Measurements from ENCODE around the gene NDUFB8.
A peak's percentile ranks its signal among the peaks of the same experiment; 100 is the strongest.

The NDUFB8 gene

GRCh38 chr10:100544950-100545349 is 15.3 kb upstream of the NDUFB8 start:
- H3K4me1 ChIP-seq (ENCODE audit: control insufficient read depth in 5 of 5, insufficient read depth in 5 of 5, low read length in 5 of 5) = no peaks in the 10 kb centered on the region
- no peak overlapping the region for H3K27ac ChIP-seq (ENCODE audit: low read depth, low read length)
- H3K27me3 ChIP-seq (ENCODE audit: control insufficient read depth in 5 of 5, insufficient read depth in 4 of 5, low read length in 5 of 5) = no peaks in the 10 kb centered on the region
- no peak overlapping the region for H3K9ac ChIP-seq (ENCODE audit: low read length in 5 of 5)
- H3K4me3 ChIP-seq (ENCODE audit: low read depth in 1 of 5, low read length in 5 of 5) = no peak overlapping the region
- H3K36me3 ChIP-seq (ENCODE audit: control insufficient read depth in 5 of 5, insufficient read depth in 5 of 5, low read length in 5 of 5) = peaks cover 36 to 94% (median 89%) of the 10 kb centered on the region in 5 donors
- no peaks in the 10 kb centered on the region for H3K9me3 ChIP-seq (ENCODE audit: control insufficient read depth in 5 of 5, low read length in 5 of 5)

GRCh38 chr10:100537475-100537874 is 7.8 kb upstream of the NDUFB8 start:
- H3K36me3 ChIP-seq (ENCODE audit: control insufficient read depth in 5 of 5, insufficient read depth in 5 of 5, low read length in 5 of 5) = peaks cover 18 to 43% (median 32%) of the 10 kb centered on the region in 5 donors
- no peaks in the 10 kb centered on the region for H3K27me3 ChIP-seq (ENCODE audit: control insufficient read depth in 5 of 5, insufficient read depth in 4 of 5, low read length in 5 of 5)
- H3K27ac ChIP-seq (ENCODE audit: low read depth, low read length) = no peak overlapping the region
- H3K4me1 ChIP-seq (ENCODE audit: control insufficient read depth in 5 of 5, insufficient read depth in 5 of 5, low read length in 5 of 5) = peaks cover 0 to 28% (median 25%) of the 10 kb centered on the region in 5 donors
- H3K4me3 ChIP-seq (ENCODE audit: low read depth in 1 of 5, low read length in 5 of 5) = no peak overlapping the region
- no peak overlapping the region for H3K9ac ChIP-seq (ENCODE audit: low read length in 5 of 5)
- no peaks in the 10 kb centered on the region for H3K9me3 ChIP-seq (ENCODE audit: control insufficient read depth in 5 of 5, low read length in 5 of 5)

GRCh38 chr10:100535715-100536353 is 6.2 kb upstream of the NDUFB8 start, which contains the start of gene HIF1AN:
Gene HIF1AN (plus strand): TSS chr10:100535943. CDS start chr10:100535959, 16 bp downstream.
- no peaks in the 10 kb centered on the region for H3K9me3 ChIP-seq (ENCODE audit: control insufficient read depth in 5 of 5, low read length in 5 of 5)
- H3K27me3 ChIP-seq (ENCODE audit: control insufficient read depth in 5 of 5, insufficient read depth in 4 of 5, low read length in 5 of 5) = no peaks in the 10 kb centered on the region
- peaks cover 0 to 28% (median 25%) of the 10 kb centered on the region in 5 donors for H3K4me1 ChIP-seq (ENCODE audit: control insufficient read depth in 5 of 5, insufficient read depth in 5 of 5, low read length in 5 of 5)
- peaks cover 12 to 31% (median 21%) of the 10 kb centered on the region in 5 donors for H3K36me3 ChIP-seq (ENCODE audit: control insufficient read depth in 5 of 5, insufficient read depth in 5 of 5, low read length in 5 of 5)
- H3K4me3 ChIP-seq (ENCODE audit: low read depth in 1 of 5, low read length in 5 of 5) = peak within 1 kb of the TSS; percentile 81 to 94 (median 83)
- peak within 1 kb of the TSS in 4 of 5 donors; percentile 66 to 92 (median 76) for H3K9ac ChIP-seq (ENCODE audit: low read length in 5 of 5)
- peak within 1 kb of the TSS; percentile 74 for H3K27ac ChIP-seq (ENCODE audit: low read depth, low read length)

- Histone ChIP-seq H3K27me3 (ENCODE audit: control insufficient read depth in 5 of 5, insufficient read depth in 4 of 5, low read length in 5 of 5) (no peaks in the 10 kb centered on the region), H3K9ac (ENCODE audit: low read length in 5 of 5) (peak overlapping the region in 4 of 5 donors; percentile 59 to 92 (median 66)), H3K9me3 (ENCODE audit: control insufficient read depth in 5 of 5, low read length in 5 of 5) (no peaks in the 10 kb centered on the region), H3K4me3 (ENCODE audit: low read depth in 1 of 5, low read length in 5 of 5) (peak overlapping the region; percentile 52 to 90 (median 81)), H3K36me3 (ENCODE audit: control insufficient read depth in 5 of 5, insufficient read depth in 5 of 5, low read length in 5 of 5) (peaks cover 12 to 26% (median 16%) of the 10 kb centered on the region in 5 donors), H3K27ac (ENCODE audit: low read depth, low read length) (peak overlapping the region; percentile 74), H3K4me1 (ENCODE audit: control insufficient read depth in 5 of 5, insufficient read depth in 5 of 5, low read length in 5 of 5) (peaks cover 0 to 28% (median 25%) of the 10 kb centered on the region in 5 donors)
Measured at GRCh38 chr10:100535338-100535714, 5.7 kb upstream of the NDUFB8 start.

DNA sequence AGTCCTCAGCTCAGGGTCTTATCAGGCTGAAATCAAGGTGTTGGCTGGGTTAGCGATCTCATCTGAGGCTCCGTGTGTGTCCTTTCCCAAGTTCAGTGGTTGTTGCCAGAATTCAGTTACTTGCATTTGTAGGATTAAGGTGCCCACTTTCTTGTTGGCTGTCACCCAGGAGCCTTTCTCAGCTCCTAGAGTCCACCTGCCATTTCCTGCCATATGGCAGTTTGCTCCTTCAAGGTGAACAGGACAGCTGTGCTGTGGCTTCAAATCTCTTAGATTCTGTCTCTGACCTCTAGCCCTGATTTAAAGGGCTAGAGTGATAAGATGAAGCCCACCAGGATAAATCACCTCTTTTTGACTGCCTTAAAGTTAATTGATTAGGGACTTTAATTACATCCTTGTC is 5.1 kb upstream of the NDUFB8 start:
- Histone ChIP-seq H3K27ac (ENCODE audit: low read depth, low read length) (no peak overlapping the region), H3K36me3 (ENCODE audit: control insufficient read depth in 5 of 5, insufficient read depth in 5 of 5, low read length in 5 of 5) (peaks cover 12 to 20% (median 13%) of the 10 kb centered on the region in 5 donors), H3K9me3 (ENCODE audit: control insufficient read depth in 5 of 5, low read length in 5 of 5) (no peaks in the 10 kb centered on the region), H3K9ac (ENCODE audit: low read length in 5 of 5) (no peak overlapping the region), H3K4me3 (ENCODE audit: low read depth in 1 of 5, low read length in 5 of 5) (no peak overlapping the region), H3K4me1 (ENCODE audit: control insufficient read depth in 5 of 5, insufficient read depth in 5 of 5, low read length in 5 of 5) (peaks cover 0 to 32% (median 30%) of the 10 kb centered on the region in 5 donors), H3K27me3 (ENCODE audit: control insufficient read depth in 5 of 5, insufficient read depth in 4 of 5, low read length in 5 of 5) (no peaks in the 10 kb centered on the region)

GRCh38 chr10:100531761-100532160 is 2.1 kb upstream of the NDUFB8 start:
- Histone ChIP-seq H3K9ac (ENCODE audit: low read length in 5 of 5) (no peak overlapping the region), H3K4me1 (ENCODE audit: control insufficient read depth in 5 of 5, insufficient read depth in 5 of 5, low read length in 5 of 5) (peaks cover 0 to 38% (median 37%) of the 10 kb centered on the region in 5 donors), H3K27me3 (ENCODE audit: control insufficient read depth in 5 of 5, insufficient read depth in 4 of 5, low read length in 5 of 5) (no peaks in the 10 kb centered on the region), H3K36me3 (ENCODE audit: control insufficient read depth in 5 of 5, insufficient read depth in 5 of 5, low read length in 5 of 5) (peaks cover 0 to 5% (median 3%) of the 10 kb centered on the region in 5 donors), H3K9me3 (ENCODE audit: control insufficient read depth in 5 of 5, low read length in 5 of 5) (no peaks in the 10 kb centered on the region), H3K27ac (ENCODE audit: low read depth, low read length) (no peak overlapping the region), H3K4me3 (ENCODE audit: low read depth in 1 of 5, low read length in 5 of 5) (no peak overlapping the region)

GRCh38 chr10:100528921-100529474 is 673 bp downstream of the NDUFB8 start:
- H3K36me3 ChIP-seq (ENCODE audit: control insufficient read depth in 5 of 5, insufficient read depth in 5 of 5, low read length in 5 of 5) = peaks cover 9 to 33% (median 29%) of the 10 kb centered on the region in 5 donors
- H3K4me1 ChIP-seq (ENCODE audit: control insufficient read depth in 5 of 5, insufficient read depth in 5 of 5, low read length in 5 of 5) = peaks cover 0 to 22% (median 20%) of the 10 kb centered on the region in 5 donors
- H3K9ac ChIP-seq (ENCODE audit: low read length in 5 of 5) = peak overlapping the region; percentile 82 to 96 (median 91)
- peak overlapping the region; percentile 77 for H3K27ac ChIP-seq (ENCODE audit: low read depth, low read length)
- H3K4me3 ChIP-seq (ENCODE audit: low read depth in 1 of 5, low read length in 5 of 5) = peak overlapping the region; percentile 80 to 99 (median 91)
- no peaks in the 10 kb centered on the region for H3K27me3 ChIP-seq (ENCODE audit: control insufficient read depth in 5 of 5, insufficient read depth in 4 of 5, low read length in 5 of 5)
- H3K9me3 ChIP-seq (ENCODE audit: control insufficient read depth in 5 of 5, low read length in 5 of 5) = no peaks in the 10 kb centered on the region

- H3K36me3 ChIP-seq (ENCODE audit: control insufficient read depth in 5 of 5, insufficient read depth in 5 of 5, low read length in 5 of 5) = peaks cover 11 to 40% (median 36%) of the 10 kb centered on the region in 5 donors
- peak overlapping the region; percentile 82 to 96 (median 91) for H3K9ac ChIP-seq (ENCODE audit: low read length in 5 of 5)
- peak overlapping the region; percentile 80 to 99 (median 91) for H3K4me3 ChIP-seq (ENCODE audit: low read depth in 1 of 5, low read length in 5 of 5)
- no peaks in the 10 kb centered on the region for H3K9me3 ChIP-seq (ENCODE audit: control insufficient read depth in 5 of 5, low read length in 5 of 5)
- peak overlapping the region; percentile 77 for H3K27ac ChIP-seq (ENCODE audit: low read depth, low read length)
- no peaks in the 10 kb centered on the region for H3K27me3 ChIP-seq (ENCODE audit: control insufficient read depth in 5 of 5, insufficient read depth in 4 of 5, low read length in 5 of 5)
- peaks cover 0 to 22% (median 20%) of the 10 kb centered on the region in 5 donors for H3K4me1 ChIP-seq (ENCODE audit: control insufficient read depth in 5 of 5, insufficient read depth in 5 of 5, low read length in 5 of 5)
Measured at GRCh38 chr10:100528123-100528886, 1.4 kb downstream of the NDUFB8 start.

DNA sequence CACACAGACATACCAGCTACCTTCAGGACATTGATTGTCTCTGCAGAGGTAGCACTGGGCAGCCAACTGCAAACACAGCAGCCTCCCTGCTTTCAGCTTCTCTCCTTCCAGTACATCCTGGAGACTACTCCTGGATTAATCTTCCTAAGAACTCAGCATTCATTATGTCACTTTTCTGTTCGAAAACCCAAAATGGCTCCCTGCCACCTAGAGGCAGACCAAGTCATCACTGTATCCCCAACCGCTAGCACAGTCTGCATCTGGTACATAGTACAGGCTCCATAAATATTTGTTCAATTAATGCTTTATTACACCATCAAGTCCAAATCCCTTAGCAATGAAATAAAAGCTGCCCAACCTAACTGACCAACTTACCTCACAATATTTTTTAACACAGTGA is 5.0 kb downstream of the NDUFB8 start:
- peaks cover 0 to 21% (median 20%) of the 10 kb centered on the region in 5 donors for H3K4me1 ChIP-seq (ENCODE audit: control insufficient read depth in 5 of 5, insufficient read depth in 5 of 5, low read length in 5 of 5)
- no peak overlapping the region for H3K27ac ChIP-seq (ENCODE audit: low read depth, low read length)
- H3K27me3 ChIP-seq (ENCODE audit: control insufficient read depth in 5 of 5, insufficient read depth in 4 of 5, low read length in 5 of 5) = no peaks in the 10 kb centered on the region
- H3K4me3 ChIP-seq (ENCODE audit: low read depth in 1 of 5, low read length in 5 of 5) = no peak overlapping the region
- peaks cover 11 to 48% (median 41%) of the 10 kb centered on the region in 5 donors for H3K36me3 ChIP-seq (ENCODE audit: control insufficient read depth in 5 of 5, insufficient read depth in 5 of 5, low read length in 5 of 5)
- no peak overlapping the region for H3K9ac ChIP-seq (ENCODE audit: low read length in 5 of 5)
- no peaks in the 10 kb centered on the region for H3K9me3 ChIP-seq (ENCODE audit: control insufficient read depth in 5 of 5, low read length in 5 of 5)
